Measurements from ENCODE around the gene HDAC4. TPM values are rescaled to one million over a fixed set of nuclear protein-coding genes. Genes with fewer than 3 reads are reported as not detected.

Gene HDAC4
- total and polyA plus RNA-seq, 9 of the 15 experiments (the other 6 are each of a cell fraction or from before 2014, with no cell fraction given): 0.11 to 20.2 (median 4.0) TPM

GRCh38 chr2:239058766-239059165 is 342.1 kb downstream of the HDAC4 start:
- ChIA-PET POLR2A (no interaction called here), CTCF (ENCODE audit: low intra/inter-chr PET ratio) (no interaction called here)
- Histone ChIP-seq H3K79me2 (ENCODE audit: control insufficient read depth, insufficient read depth, low read length) (no peaks in the 10 kb centered on the region), H3K36me3 (ENCODE audit: control insufficient read depth, insufficient read depth, low read length) (no peaks in the 10 kb centered on the region), H3K9me3 (replicated peaks; ENCODE audit: control insufficient read depth, insufficient read depth, low read depth, low read length) (no peaks in the 10 kb centered on the region), H3K27me3 (ENCODE audit: control insufficient read depth in 2 of 2, insufficient read depth in 2 of 2, low read length in 2 of 2) (no peaks in the 10 kb centered on the region), H3K4me1 (replicated peaks in 1 of 2; ENCODE audit: control insufficient read depth in 2 of 2, insufficient read depth in 2 of 2, low read length in 2 of 2) (peaks cover 0 to 5% of the 10 kb centered on the region in 2 experiments; a peak in 2 of 5 replicates), H3K4me2 (ENCODE audit: insufficient read depth, low read length) (no peak overlapping the region), H3K27ac (ENCODE audit: extremely low read depth, low read depth, low read length) (no peak overlapping the region), H3K4me3 (no peak overlapping the region), H2AFZ (ENCODE audit: low read depth, low read length) (no peak overlapping the region), H3K9ac (ENCODE audit: insufficient read depth in 1 of 2, low read depth in 2 of 2, low read length in 2 of 2) (no peak overlapping the region), H4K20me1 (replicated peaks; ENCODE audit: control insufficient read depth, insufficient read depth, low read length) (no peaks in the 10 kb centered on the region), H3K9me1 (ENCODE audit: control insufficient read depth, insufficient read depth, low read length) (no peaks in the 10 kb centered on the region)
- no peak for FAIRE-seq
- no peak for DNase-seq (ENCODE audit: extremely low read depth in 1 of 4, low spot score in 3 of 4)
- WGBS (ENCODE audit: insufficient coverage, low coverage, missing lambda C conversion rate): 71% methylated on average over 7 of the region's 8 CpGs
- ATAC-seq: no peak
- no peak for TF ChIP-seq MEIS2 (IDR thresholded peaks at IDR 0.05; ENCODE audit: partially characterized antibody)
- TF ChIP-seq MCM2 (IDR thresholded peaks at IDR 0.05; ENCODE audit: low read depth): no peak
- no peak for TF ChIP-seq DPF2 (IDR thresholded peaks at IDR 0.05)
- TF ChIP-seq KDM2B (CRISPR knock-in tag; IDR thresholded peaks at IDR 0.05): no peak
- TF ChIP-seq HNRNPH1 (optimal IDR thresholded peaks at IDR 0.05; ENCODE audit: low read depth, low read length): no peak
- intact Hi-C loops (cut with micrococcal nuclease) (no loop called here), in situ Hi-C loops (cut with MboI) (no loop called here)
- no TSS peak for BruUV-seq (replicated peaks)

GRCh38 chr2:239057533-239057932 is 343.3 kb downstream of the HDAC4 start:
- FAIRE-seq: no peak
- H3K4me2 ChIP-seq (ENCODE audit: insufficient read depth, low read length): no peak overlapping the region
- no peaks in the 10 kb centered on the region for H3K9me3 ChIP-seq (replicated peaks; ENCODE audit: control insufficient read depth, insufficient read depth, low read depth, low read length)
- in situ Hi-C loops (cut with MboI): no loop called here
- H3K79me2 ChIP-seq (ENCODE audit: control insufficient read depth, insufficient read depth, low read length): no peaks in the 10 kb centered on the region
- no peaks in the 10 kb centered on the region for H3K27me3 ChIP-seq (ENCODE audit: control insufficient read depth in 2 of 2, insufficient read depth in 2 of 2, low read length in 2 of 2)
- H3K9ac ChIP-seq (ENCODE audit: insufficient read depth in 1 of 2, low read depth in 2 of 2, low read length in 2 of 2): no peak overlapping the region
- no peak overlapping the region for H3K27ac ChIP-seq (ENCODE audit: extremely low read depth, low read depth, low read length)
- no peak overlapping the region for H3K4me3 ChIP-seq
- no peak for DNase-seq (ENCODE audit: extremely low read depth in 1 of 4, low spot score in 3 of 4)
- 0% methylated on average over 2 of the region's 2 CpGs for WGBS (ENCODE audit: insufficient coverage, low coverage, missing lambda C conversion rate)
- H4K20me1 ChIP-seq (replicated peaks; ENCODE audit: control insufficient read depth, insufficient read depth, low read length): no peaks in the 10 kb centered on the region
- no peaks in the 10 kb centered on the region for H3K36me3 ChIP-seq (ENCODE audit: control insufficient read depth, insufficient read depth, low read length)
- POLR2A ChIA-PET: interaction anchor here (0.6 kb wide), 1 partner anchor 423 kb away, joined by 3 read pairs; no protein-coding TSS in a partner anchor
- H2AFZ ChIP-seq (ENCODE audit: low read depth, low read length): no peak overlapping the region
- H3K4me1 ChIP-seq (replicated peaks in 1 of 2; ENCODE audit: control insufficient read depth in 2 of 2, insufficient read depth in 2 of 2, low read length in 2 of 2): peaks cover 0 to 7% of the 10 kb centered on the region in 2 experiments; a peak in 2 of 5 replicates
- H3K9me1 ChIP-seq (ENCODE audit: control insufficient read depth, insufficient read depth, low read length): no peaks in the 10 kb centered on the region
- ATAC-seq: no peak
- intact Hi-C loops (cut with micrococcal nuclease): no loop called here
- no TSS peak for BruUV-seq (replicated peaks)
- CTCF ChIA-PET (ENCODE audit: low intra/inter-chr PET ratio): no interaction called here
- TF ChIP-seq TFE3 (CRISPR knock-in tag; IDR thresholded peaks at IDR 0.05) (no peak), ARHGAP35 (IDR thresholded peaks at IDR 0.05; ENCODE audit: partially characterized antibody) (no peak), ZBTB2 (IDR thresholded peaks at IDR 0.05) (no peak), MNT (conservative IDR thresholded peaks at IDR 0.05) (no peak), TEAD2 (tag; IDR thresholded peaks at IDR 0.05) (no peak), FIP1L1 (IDR thresholded peaks at IDR 0.05; ENCODE audit: low read depth, low read length, poor library complexity, severe bottlenecking) (no peak), FOXK2 (conservative IDR thresholded peaks at IDR 0.05 in 1 of 2, IDR thresholded peaks at IDR 0.05 in 1 of 2; ENCODE audit: low read depth in 2 of 2) (no peak)
